HepG2 (cell line): ENCODE results near the gene CCND2. TPM values are rescaled to one million over a fixed set of nuclear protein-coding genes. Genes with fewer than 3 reads are reported as not detected.

ENCODE experiments used
- ATAC-seq: fragments of 200-7000 bp; cut with Tn5 transposase; 3 replicates; pipeline ENCODE4 v1.9.1; 2020; ENCODE audit warnings: mild to moderate bottlenecking, moderate library complexity
- BruUV-seq: library from RNA; stranded (reverse); fragments of 400-500 nt; replicated peaks from 2 replicates; lab custom pipeline; 2021; lab: Mats Ljungman, UMichigan
- CTCF ChIA-PET: fragments of 300-600 bp; formaldehyde crosslinking; extraction: SDS; loops from one replicate; lab custom pipeline; 2021; ENCODE audit warnings: low total read pairs, inconsistent platforms, low intra/inter-chr PET ratio; lab: Yijun Ruan, JAX
- POLR2A ChIA-PET: fragments of 350-600 bp; sonication (Branson Sonifier 250); formaldehyde crosslinking; loops from one replicate; lab custom pipeline; 2020; ENCODE audit warnings: antibody characterized with exemption, inconsistent platforms; lab: Yijun Ruan, JAX
- DNase-seq: peaks from one replicate; pipeline ENCODE4 v3.0.0-alpha.2; 2015; ENCODE audit warnings: low spot score
- FAIRE-seq: peaks from 3 replicates; lab custom pipeline; 2011; peaks lifted over from hg19 to GRCh38; lab: Jason Lieb, UNC
- H2AFZ ChIP-seq: one replicate; pipeline ENCODE4 v1.6.1; 2011; ENCODE audit warnings: low read length, inconsistent platforms
- H3K27ac ChIP-seq: fragments of 300-600 bp; 3 replicates; pipeline ENCODE4 v1.8.0; 2011; ENCODE audit warnings: mixed run types, mild to moderate bottlenecking, mixed read lengths, low read length, inconsistent platforms; ENCODE audit not compliant: insufficient read depth; ENCODE audit errors: extremely low read length
- H3K27me3 ChIP-seq, 2 experiments: fragments of 200-600 bp in 1 of 2; 2 replicates in 1 of 2; 3 replicates in 1 of 2; pipeline versions ENCODE4 v1.6.0 to v1.8.0; 2011; ENCODE audit warnings: low read length in 2 of 2, mild to moderate bottlenecking in 2 of 2, moderate library complexity in 2 of 2, inconsistent platforms in 1 of 2; ENCODE audit not compliant: insufficient read depth in 2 of 2, control insufficient read depth in 1 of 2
- H3K36me3 ChIP-seq, 2 experiments: fragments of 200-600 bp in 1 of 2; replicated peaks in 1 of 2; 2 replicates in 1 of 2; 3 replicates in 1 of 2; pipeline versions ENCODE4 v1.5.1 to v1.8.0; 2011; ENCODE audit warnings: low read length in 2 of 2, inconsistent platforms in 1 of 2; ENCODE audit not compliant: insufficient read depth in 2 of 2, control insufficient read depth in 1 of 2
- H3K4me1 ChIP-seq: 2 replicates; pipeline ENCODE4 v1.5.1; 2012; ENCODE audit warnings: low read length, inconsistent platforms; ENCODE audit not compliant: insufficient read depth
- H3K4me2 ChIP-seq: 2 replicates; pipeline ENCODE4 v1.6.0; 2011; ENCODE audit warnings: low read depth, low read length, inconsistent platforms
- H3K4me3 ChIP-seq, 3 experiments: fragments of 200-600 bp in 1 of 3; sonication (generic), shearing (Covaris generic) in 1 of 3; replicated peaks in 1 of 3; 2 replicates each; pipeline ENCODE4 v1.5.1; 2011 to 2016; ENCODE audit warnings: low read length in 3 of 3, inconsistent platforms in 2 of 3, low read depth in 2 of 3, mild to moderate bottlenecking in 2 of 3, control low read depth in 1 of 3, mixed read lengths in 1 of 3; ENCODE audit not compliant: insufficient read depth in 1 of 3
- H3K79me2 ChIP-seq: one replicate; pipeline ENCODE4 v1.6.1; 2011; ENCODE audit warnings: low read length, inconsistent platforms; ENCODE audit not compliant: insufficient read depth
- H3K9ac ChIP-seq: 2 replicates; pipeline ENCODE4 v1.6.0; 2011; ENCODE audit warnings: mild to moderate bottlenecking, low read depth, low read length, inconsistent platforms; ENCODE audit not compliant: insufficient read depth
- H3K9me3 ChIP-seq: 2 replicates; pipeline ENCODE4 v1.5.1; 2012; ENCODE audit warnings: mild to moderate bottlenecking, low read length
- H4K20me1 ChIP-seq: 2 replicates; pipeline ENCODE4 v1.6.0; 2011; ENCODE audit warnings: inconsistent platforms, mild to moderate bottlenecking, low read length, moderate library complexity; ENCODE audit not compliant: insufficient read depth
- BATF2 ChIP-seq: sonication (generic); formaldehyde crosslinking; IDR thresholded peaks from 2 replicates; pipeline ENCODE4 v1.8.0; 2022; ENCODE audit warnings: mild to moderate bottlenecking, missing genetic modification reagents, moderate library complexity
- ETV6 ChIP-seq: sonication (generic); formaldehyde crosslinking; conservative IDR thresholded peaks from 2 replicates; pipeline ENCODE4 v1.4.0; 2020; ENCODE audit warnings: missing genetic modification reagents
- GLI4 ChIP-seq: sonication (generic); formaldehyde crosslinking; IDR thresholded peaks from 2 replicates; pipeline ENCODE4 v1.5.1; 2020; ENCODE audit warnings: missing genetic modification reagents, mild to moderate bottlenecking, moderate library complexity, borderline replicate concordance
- HNRNPUL1 ChIP-seq: fragments of 200-400 bp; formaldehyde crosslinking; IDR thresholded peaks from 2 replicates; pipeline ENCODE4 v1.6.1; 2017; ENCODE audit warnings: low read depth, mild to moderate bottlenecking, low read length, moderate library complexity
- MTF2 ChIP-seq: sonication (generic); formaldehyde crosslinking; IDR thresholded peaks from 2 replicates; pipeline ENCODE4 v1.5.0; 2020; ENCODE audit warnings: missing genetic modification reagents, borderline replicate concordance
- RFX3 ChIP-seq: IDR thresholded peaks from 2 replicates; pipeline ENCODE4 v1.6.1; 2016; ENCODE audit warnings: missing biosample characterization, missing genetic modification reagents
- SALL1 ChIP-seq: sonication (generic); formaldehyde crosslinking; IDR thresholded peaks from 2 replicates; pipeline ENCODE4 v1.8.0; 2022; ENCODE audit warnings: mild to moderate bottlenecking, missing genetic modification reagents
- THRA ChIP-seq: sonication (generic); formaldehyde crosslinking; IDR thresholded peaks from 2 replicates; pipeline ENCODE4 v1.4.0; 2020; ENCODE audit warnings: missing genetic modification reagents, borderline replicate concordance
- ZHX2 ChIP-seq, 2 experiments: sonication (generic) in 1 of 2; formaldehyde crosslinking in 1 of 2; IDR thresholded peaks; 2 replicates each; pipeline versions ENCODE4 v1.6.1 to v1.9.0; 2014 to 2022; ENCODE audit warnings: antibody characterized with exemption in 1 of 2, borderline replicate concordance in 1 of 2, inconsistent platforms in 1 of 2, low read depth in 1 of 2, missing genetic modification reagents in 1 of 2
- ZNF235 ChIP-seq: sonication (generic); formaldehyde crosslinking; IDR thresholded peaks from 2 replicates; pipeline ENCODE4 v1.8.1; 2023; ENCODE audit warnings: mild to moderate bottlenecking, missing genetic modification reagents, borderline replicate concordance
- ZNF850 ChIP-seq: sonication (generic); formaldehyde crosslinking; conservative IDR thresholded peaks from 2 replicates; pipeline ENCODE4 v1.9.0; 2021; ENCODE audit warnings: mild to moderate bottlenecking, missing genetic modification reagents
- WGBS: methylation state at CpG from one replicate; pipeline ENCODE4 v1.1.6; 2017; ENCODE audit warnings: low lambda C conversion rate; 5-methylcytosine and 5-hydroxymethylcytosine counted together
- in situ Hi-C: cut with HindIII; loops from 2 replicates; pipeline ENCODE4 v1.10.0; 2017; ENCODE audit warnings: low pct_unique_long_range_greater_than_20kb; ENCODE audit not compliant: extremely low pct_ligation_motif_present
- intact Hi-C: fragments of 100-400 bp; cut with micrococcal nuclease; formaldehyde crosslinking; loops from one replicate; pipeline ENCODE4 v1.10.0; 2022; ENCODE audit not compliant: unreplicated experiment
- polyA plus RNA-seq, 8 experiments: library from polyadenylated mRNA; depleted of rRNA in 3 of 8; stranded (reverse) in 7 of 8; unstranded in 1 of 8; fragments of >200 nt; fragmentation: Illumina TruSeq in 4 of 8; extraction: Trizol in 4 of 8; gene quantifications; 2 replicates each; pipeline versions ENCODE4 v1.2.1 to v1.2.3, GENCODE V29; 2011 to 2016; ENCODE audit warnings: low read depth in 4 of 8, missing spikeins in 1 of 8, mixed read lengths in 1 of 8; ENCODE audit not compliant: insufficient read depth in 1 of 8
- total RNA-seq, 5 experiments: library from RNA; depleted of rRNA; stranded (reverse); fragments of >200 nt; fragmentation: Illumina TruSeq; extraction: Trizol; gene quantifications; 2 replicates each; pipeline ENCODE4 v1.2.3, GENCODE V29; 2016; ENCODE audit warnings: low read depth in 1 of 5
- TF ChIP-seq, protein P1 (sequence below): sonication (generic); formaldehyde crosslinking; conservative IDR thresholded peaks from 2 replicates; pipeline ENCODE4 v1.8.1; 2023; ENCODE audit warnings: missing genetic modification reagents
- TF ChIP-seq, protein P2 (sequence below): sonication (generic); formaldehyde crosslinking; IDR thresholded peaks from 2 replicates; pipeline ENCODE4 v1.4.0; 2020; ENCODE audit warnings: missing genetic modification reagents

The CCND2 gene
- total and polyA plus RNA-seq, 2 of the 13 experiments (the other 11 are each of a cell fraction or from before 2014, with no cell fraction given), result 0.61 to 1.4 TPM

- no peak for DNase-seq
- no peak overlapping the region for H3K9ac ChIP-seq
- H3K4me1 ChIP-seq, result peaks cover 10% of the 10 kb centered on the region
- no peak overlapping the region for H3K4me2 ChIP-seq
- H3K79me2 ChIP-seq, result no peaks in the 10 kb centered on the region
- in situ Hi-C loops, result no loop called here
- FAIRE-seq, result no peak
- H3K27me3 ChIP-seq, result peaks cover 0 to 35% of the 10 kb centered on the region in 2 experiments; a peak in 3 of 5 replicates
- no peak overlapping the region for H3K27ac ChIP-seq
- no peaks in the 10 kb centered on the region for H3K9me3 ChIP-seq
- intact Hi-C loops, result no loop called here
- ChIA-PET POLR2A (no interaction called here), CTCF (no interaction called here)
- H4K20me1 ChIP-seq, result no peaks in the 10 kb centered on the region
- 1% methylated on average over 2 of the region's 2 CpGs for WGBS
- BruUV-seq, result no TSS peak
- H2AFZ ChIP-seq, result no peak overlapping the region
- ATAC-seq, result no peak
- H3K4me3 ChIP-seq, result no peak overlapping the region
- no peaks in the 10 kb centered on the region for H3K36me3 ChIP-seq
- TF ChIP-seq BATF2 (CRISPR knock-in tag), result no peak
- no peak for TF ChIP-seq MTF2 (CRISPR knock-in tag)
- TF ChIP-seq ZHX2 (IDR thresholded peaks at IDR 0.05; ENCODE audit: low read depth), result no peak
- no peak for TF ChIP-seq ZHX2 (CRISPR knock-in tag; IDR thresholded peaks at IDR 0.05; ENCODE audit: borderline replicate concordance)
- TF ChIP-seq, protein P1, sequence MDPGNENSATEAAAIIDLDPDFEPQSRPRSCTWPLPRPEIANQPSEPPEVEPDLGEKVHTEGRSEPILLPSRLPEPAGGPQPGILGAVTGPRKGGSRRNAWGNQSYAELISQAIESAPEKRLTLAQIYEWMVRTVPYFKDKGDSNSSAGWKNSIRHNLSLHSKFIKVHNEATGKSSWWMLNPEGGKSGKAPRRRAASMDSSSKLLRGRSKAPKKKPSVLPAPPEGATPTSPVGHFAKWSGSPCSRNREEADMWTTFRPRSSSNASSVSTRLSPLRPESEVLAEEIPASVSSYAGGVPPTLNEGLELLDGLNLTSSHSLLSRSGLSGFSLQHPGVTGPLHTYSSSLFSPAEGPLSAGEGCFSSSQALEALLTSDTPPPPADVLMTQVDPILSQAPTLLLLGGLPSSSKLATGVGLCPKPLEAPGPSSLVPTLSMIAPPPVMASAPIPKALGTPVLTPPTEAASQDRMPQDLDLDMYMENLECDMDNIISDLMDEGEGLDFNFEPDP (CRISPR knock-in tag), result no peak
- no peak for TF ChIP-seq SALL1 (CRISPR knock-in tag)
- no peak for TF ChIP-seq ETV6 (CRISPR knock-in tag)
- TF ChIP-seq GLI4, result no peak
- no peak for TF ChIP-seq HNRNPUL1
- TF ChIP-seq, protein P2, sequence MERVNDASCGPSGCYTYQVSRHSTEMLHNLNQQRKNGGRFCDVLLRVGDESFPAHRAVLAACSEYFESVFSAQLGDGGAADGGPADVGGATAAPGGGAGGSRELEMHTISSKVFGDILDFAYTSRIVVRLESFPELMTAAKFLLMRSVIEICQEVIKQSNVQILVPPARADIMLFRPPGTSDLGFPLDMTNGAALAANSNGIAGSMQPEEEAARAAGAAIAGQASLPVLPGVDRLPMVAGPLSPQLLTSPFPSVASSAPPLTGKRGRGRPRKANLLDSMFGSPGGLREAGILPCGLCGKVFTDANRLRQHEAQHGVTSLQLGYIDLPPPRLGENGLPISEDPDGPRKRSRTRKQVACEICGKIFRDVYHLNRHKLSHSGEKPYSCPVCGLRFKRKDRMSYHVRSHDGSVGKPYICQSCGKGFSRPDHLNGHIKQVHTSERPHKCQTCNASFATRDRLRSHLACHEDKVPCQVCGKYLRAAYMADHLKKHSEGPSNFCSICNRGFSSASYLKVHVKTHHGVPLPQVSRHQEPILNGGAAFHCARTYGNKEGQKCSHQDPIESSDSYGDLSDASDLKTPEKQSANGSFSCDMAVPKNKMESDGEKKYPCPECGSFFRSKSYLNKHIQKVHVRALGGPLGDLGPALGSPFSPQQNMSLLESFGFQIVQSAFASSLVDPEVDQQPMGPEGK (CRISPR knock-in tag), result no peak
- TF ChIP-seq RFX3 (CRISPR knock-in tag), result no peak
- no peak for TF ChIP-seq ZNF850
- no peak for TF ChIP-seq THRA (CRISPR knock-in tag)
- no peak for TF ChIP-seq ZNF235 (CRISPR knock-in tag)
Measured at GRCh38 chr12:4312251-4312650, 38.7 kb downstream of the CCND2 start.
